Ishikawa (cell line): Measurements from ENCODE around the gene ACOT6.

ENCODE experiments used
- RAD21 ChIP-seq: IDR thresholded peaks from 2 replicates; pipeline ENCODE4 v1.6.1; 2012; ENCODE audit warnings: low read depth
- TF ChIP-seq, protein P1 (sequence below): IDR thresholded peaks from 2 replicates; pipeline ENCODE4 v1.6.1; 2012

DNA sequence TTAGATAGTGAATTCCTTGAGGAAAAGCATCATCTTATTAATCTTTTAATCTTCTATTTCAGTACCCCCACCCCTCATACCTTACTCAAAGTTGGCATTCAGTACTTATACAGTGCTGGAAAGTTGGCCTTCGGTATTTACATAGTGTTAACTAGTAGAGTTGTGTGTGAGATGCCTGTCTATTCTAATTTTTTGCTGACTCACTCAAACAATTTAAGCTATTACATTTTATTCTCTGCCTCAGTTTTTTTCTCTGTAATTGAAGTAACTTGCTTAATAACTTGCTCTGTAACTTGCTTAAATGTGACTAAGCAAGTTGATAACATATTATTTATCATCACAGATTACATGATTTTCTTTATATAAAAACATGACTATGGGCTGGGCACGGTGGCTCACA, 52.8 kb downstream of the ACOT6 start:
- TF ChIP-seq RAD21, result no peak
- TF ChIP-seq, protein P1, sequence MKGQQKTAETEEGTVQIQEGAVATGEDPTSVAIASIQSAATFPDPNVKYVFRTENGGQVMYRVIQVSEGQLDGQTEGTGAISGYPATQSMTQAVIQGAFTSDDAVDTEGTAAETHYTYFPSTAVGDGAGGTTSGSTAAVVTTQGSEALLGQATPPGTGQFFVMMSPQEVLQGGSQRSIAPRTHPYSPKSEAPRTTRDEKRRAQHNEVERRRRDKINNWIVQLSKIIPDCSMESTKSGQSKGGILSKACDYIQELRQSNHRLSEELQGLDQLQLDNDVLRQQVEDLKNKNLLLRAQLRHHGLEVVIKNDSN, result no peak
